Prostate gland (tissue), 2 donors: ENCODE data around the gene ZNF532. TPM values are rescaled to one million over a fixed set of nuclear protein-coding genes. Genes with fewer than 3 reads are reported as not detected.
A peak's percentile ranks its signal among the peaks of the same experiment; 100 is the strongest.

Source experiments
- DNase-seq: peaks from one replicate; pipeline ENCODE4 v3.0.0-alpha.2; 2019; ENCODE audit warnings: low spot score
- H3K27ac ChIP-seq, 2 donors: fragments of 200-600 bp; sonication (generic); 2 replicates each; pipeline ENCODE4 v1.5.1; 2017 to 2019
- H3K27me3 ChIP-seq: fragments of 200-600 bp; sonication (generic); replicated peaks from 2 replicates; pipeline ENCODE4 v1.5.1; 2019; ENCODE audit not compliant: insufficient read depth
- H3K36me3 ChIP-seq, 2 donors: fragments of 200-600 bp; sonication (generic); 1 replicate in 1 of 2; 2 replicates in 1 of 2; pipeline versions ENCODE4 v1.5.1 to v1.8.1; 2017 to 2019
- H3K4me1 ChIP-seq: fragments of 200-600 bp; sonication (generic); replicated peaks from 2 replicates; pipeline ENCODE4 v1.5.1; 2019
- H3K4me3 ChIP-seq, 2 donors: fragments of 200-600 bp; sonication (generic); 2 replicates each; pipeline ENCODE4 v1.5.1; 2017 to 2019
- H3K9me3 ChIP-seq: fragments of 200-600 bp; sonication (generic); 2 replicates; pipeline ENCODE4 v1.5.1; 2017
- POLR2A ChIP-seq: fragments of 450-650 bp; IDR thresholded peaks from one replicate; pipeline ENCODE4 v1.6.1; 2016; ENCODE audit warnings: antibody characterized with exemption, mild to moderate bottlenecking
- POLR2AphosphoS5 ChIP-seq: sonication (generic); formaldehyde crosslinking; IDR thresholded peaks from one replicate; pipeline ENCODE4 v1.6.1; 2017; ENCODE audit warnings: antibody characterized with exemption
- WGBS: methylation state at CpG from one replicate; pipeline ENCODE4 v1.1.5; 2018; 5-methylcytosine and 5-hydroxymethylcytosine counted together
- intact Hi-C: fragments of 100-400 bp; cut with DNase I; formaldehyde crosslinking; loops from one replicate; pipeline ENCODE4 v1.14.2; 2022
- total RNA-seq, 2 donors: library from RNA; depleted of rRNA; stranded (reverse); fragments of >200 nt; gene quantifications; one replicate each; pipeline ENCODE4 v1.1.0, GENCODE V29; 2016
- TF ChIP-seq, protein P1 (sequence below), 4 experiments: fragments of 200-600 bp in 2 of 4; fragments of 450-650 bp in 2 of 4; sonication (generic) in 2 of 4; IDR thresholded peaks; 1 replicate in 3 of 4; 2 replicates in 1 of 4; pipeline ENCODE4 v1.5.1; 2016 to 2019; ENCODE audit warnings: antibody characterized with exemption in 4 of 4, mild to moderate bottlenecking in 2 of 4, moderate library complexity in 2 of 4

Gene ZNF532
- total RNA-seq, 2 donors from 2014 or later: 231 to 299 TPM

DNA sequence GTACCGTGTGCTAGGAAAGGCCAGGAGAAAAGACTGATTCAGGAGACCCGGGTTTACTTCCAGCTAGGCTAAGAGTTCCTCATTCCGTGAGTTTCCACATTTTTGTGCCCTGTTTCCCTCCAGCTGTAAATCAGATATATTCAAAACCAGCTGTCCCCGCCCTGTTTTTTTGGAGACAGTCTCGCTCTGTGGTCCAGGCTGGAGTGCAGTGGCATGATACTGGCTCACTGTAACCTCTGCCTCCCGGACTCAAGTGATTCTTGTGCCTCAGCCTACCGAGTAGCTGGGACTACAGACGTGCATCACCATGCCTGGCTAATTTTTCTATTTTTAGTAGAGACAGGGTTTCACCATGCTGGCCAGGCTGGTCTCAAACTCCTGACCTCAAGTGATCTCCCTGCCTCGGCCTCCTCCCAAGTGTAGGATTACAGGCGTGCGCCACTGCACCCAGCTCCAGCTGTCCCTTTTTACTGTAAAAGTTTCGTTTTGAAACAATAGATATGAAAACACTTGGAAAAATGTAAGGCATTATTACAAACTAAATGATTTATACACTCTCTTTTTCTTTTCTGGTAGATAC is 162.2 kb downstream of the ZNF532 start:
- H3K27ac ChIP-seq: peak overlapping the region; percentile 69 to 83
- WGBS: 65% methylated on average over 12 of the region's 12 CpGs
- intact Hi-C loops: no loop called here
- no peaks in the 10 kb centered on the region for H3K36me3 ChIP-seq
- H3K4me1 ChIP-seq: peaks cover 9% of the 10 kb centered on the region
- DNase-seq: no peak
- H3K9me3 ChIP-seq: no peaks in the 10 kb centered on the region
- TF ChIP-seq, protein P1, sequence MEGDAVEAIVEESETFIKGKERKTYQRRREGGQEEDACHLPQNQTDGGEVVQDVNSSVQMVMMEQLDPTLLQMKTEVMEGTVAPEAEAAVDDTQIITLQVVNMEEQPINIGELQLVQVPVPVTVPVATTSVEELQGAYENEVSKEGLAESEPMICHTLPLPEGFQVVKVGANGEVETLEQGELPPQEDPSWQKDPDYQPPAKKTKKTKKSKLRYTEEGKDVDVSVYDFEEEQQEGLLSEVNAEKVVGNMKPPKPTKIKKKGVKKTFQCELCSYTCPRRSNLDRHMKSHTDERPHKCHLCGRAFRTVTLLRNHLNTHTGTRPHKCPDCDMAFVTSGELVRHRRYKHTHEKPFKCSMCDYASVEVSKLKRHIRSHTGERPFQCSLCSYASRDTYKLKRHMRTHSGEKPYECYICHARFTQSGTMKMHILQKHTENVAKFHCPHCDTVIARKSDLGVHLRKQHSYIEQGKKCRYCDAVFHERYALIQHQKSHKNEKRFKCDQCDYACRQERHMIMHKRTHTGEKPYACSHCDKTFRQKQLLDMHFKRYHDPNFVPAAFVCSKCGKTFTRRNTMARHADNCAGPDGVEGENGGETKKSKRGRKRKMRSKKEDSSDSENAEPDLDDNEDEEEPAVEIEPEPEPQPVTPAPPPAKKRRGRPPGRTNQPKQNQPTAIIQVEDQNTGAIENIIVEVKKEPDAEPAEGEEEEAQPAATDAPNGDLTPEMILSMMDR (IDR thresholded peaks at IDR 0.05): no peak
- TF ChIP-seq POLR2A (no peak), POLR2AphosphoS5 (no peak)
- no peak overlapping the region for H3K4me3 ChIP-seq
- H3K27me3 ChIP-seq: no peaks in the 10 kb centered on the region

DNA sequence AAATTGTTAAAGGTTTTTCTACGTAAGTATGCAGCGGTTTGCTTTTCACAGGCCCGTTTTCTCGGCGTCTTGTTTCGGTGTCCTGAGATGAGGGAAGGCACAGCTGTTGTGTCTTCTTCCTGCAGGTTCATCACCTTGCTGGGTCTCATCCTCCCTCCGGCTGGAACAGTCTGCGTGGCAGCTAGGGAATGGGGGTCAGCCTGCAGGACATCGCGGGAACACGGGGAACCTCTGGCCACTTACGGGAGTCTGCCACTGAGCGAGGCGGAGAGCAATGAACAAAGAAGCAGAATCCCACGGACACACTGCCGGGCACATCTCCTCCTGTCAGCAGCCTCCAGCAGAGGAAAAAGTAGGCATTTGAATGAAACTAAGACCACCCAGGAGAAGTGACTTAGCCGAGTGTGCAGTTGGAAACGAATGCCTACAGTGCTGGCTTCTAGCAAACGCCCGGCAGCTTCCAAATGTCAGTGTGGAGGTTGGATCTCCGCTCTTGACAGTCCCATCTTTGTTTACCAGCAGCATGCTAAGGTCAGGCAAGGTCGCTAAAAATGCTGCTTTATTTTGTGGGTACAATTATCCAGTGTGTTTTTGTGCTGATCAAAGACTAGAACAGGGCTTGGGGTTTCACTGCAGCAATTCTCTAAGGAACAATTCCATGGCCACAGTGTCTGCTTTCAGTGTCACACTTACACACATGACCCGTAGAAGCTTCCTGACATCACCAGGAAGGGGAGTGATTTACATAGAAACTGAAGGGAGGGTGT is 165.2 kb downstream of the ZNF532 start:
- no peak overlapping the region for H3K27ac ChIP-seq
- H3K36me3 ChIP-seq: no peaks in the 10 kb centered on the region
- no peak overlapping the region for H3K4me3 ChIP-seq
- no peak for DNase-seq
- 81% methylated on average over 23 of the region's 23 CpGs for WGBS
- H3K27me3 ChIP-seq: no peaks in the 10 kb centered on the region
- TF ChIP-seq POLR2A: no peak
- TF ChIP-seq, protein P1 (IDR thresholded peaks at IDR 0.05): no peak
- no peak for TF ChIP-seq POLR2AphosphoS5
- H3K9me3 ChIP-seq: no peaks in the 10 kb centered on the region
- intact Hi-C loops: no loop called here
- peaks cover 9% of the 10 kb centered on the region for H3K4me1 ChIP-seq

DNA sequence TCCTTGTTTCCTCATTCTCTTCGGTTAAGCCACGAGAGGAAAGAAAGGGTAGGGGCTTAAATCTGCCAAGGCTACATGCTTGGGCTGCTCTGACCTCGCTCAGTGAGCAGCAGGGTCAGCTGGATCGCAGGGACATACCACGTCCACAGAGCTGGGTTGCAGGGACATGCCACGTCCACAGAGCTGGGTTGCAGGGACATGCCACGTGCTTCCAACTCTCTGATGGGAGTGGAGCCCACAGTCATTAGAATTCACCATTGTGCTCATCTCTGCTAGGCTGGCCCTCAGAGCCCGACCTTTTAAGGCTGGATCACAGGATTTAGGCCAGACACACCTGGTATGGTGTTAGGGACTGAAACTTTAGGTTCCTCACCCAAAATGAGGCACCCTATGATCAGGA is 167.6 kb downstream of the ZNF532 start:
- H3K4me3 ChIP-seq: no peak overlapping the region
- TF ChIP-seq POLR2AphosphoS5 (no peak), POLR2A (no peak)
- TF ChIP-seq, protein P1 (IDR thresholded peaks at IDR 0.05): no peak
- no peaks in the 10 kb centered on the region for H3K27me3 ChIP-seq
- intact Hi-C loops: no loop called here
- H3K36me3 ChIP-seq: no peaks in the 10 kb centered on the region
- WGBS: 97% methylated on average over 8 of the region's 8 CpGs
- no peaks in the 10 kb centered on the region for H3K9me3 ChIP-seq
- no peak for DNase-seq
- no peak overlapping the region for H3K27ac ChIP-seq
- H3K4me1 ChIP-seq: peaks cover 3% of the 10 kb centered on the region

DNA sequence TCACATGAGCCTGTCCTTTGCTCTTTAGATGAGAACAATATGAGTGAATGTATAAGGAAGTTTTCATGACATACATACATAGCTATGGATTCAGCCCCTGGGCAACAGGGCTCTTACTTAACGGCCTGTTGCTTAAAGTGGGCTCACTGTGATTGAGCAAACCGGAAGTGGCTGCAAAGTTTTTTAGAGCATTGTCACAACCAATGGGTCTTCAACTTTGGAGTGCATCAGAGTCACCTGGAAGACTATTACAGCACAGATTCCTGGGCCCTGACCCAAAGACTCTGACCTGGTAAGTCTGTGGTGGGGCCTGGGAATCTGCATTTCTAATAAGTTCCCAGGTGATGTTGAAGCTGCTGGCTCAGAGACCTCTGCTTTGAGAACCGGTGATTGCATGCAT is 168.7 kb downstream of the ZNF532 start:
- H3K9me3 ChIP-seq: no peaks in the 10 kb centered on the region
- H3K27me3 ChIP-seq: no peaks in the 10 kb centered on the region
- no peak for DNase-seq
- intact Hi-C loops: no loop called here
- WGBS: 89% methylated on average over 3 of the region's 3 CpGs
- H3K4me1 ChIP-seq: no peaks in the 10 kb centered on the region
- no peak overlapping the region for H3K4me3 ChIP-seq
- no peaks in the 10 kb centered on the region for H3K36me3 ChIP-seq
- no peak overlapping the region for H3K27ac ChIP-seq
- no peak for TF ChIP-seq POLR2AphosphoS5

DNA sequence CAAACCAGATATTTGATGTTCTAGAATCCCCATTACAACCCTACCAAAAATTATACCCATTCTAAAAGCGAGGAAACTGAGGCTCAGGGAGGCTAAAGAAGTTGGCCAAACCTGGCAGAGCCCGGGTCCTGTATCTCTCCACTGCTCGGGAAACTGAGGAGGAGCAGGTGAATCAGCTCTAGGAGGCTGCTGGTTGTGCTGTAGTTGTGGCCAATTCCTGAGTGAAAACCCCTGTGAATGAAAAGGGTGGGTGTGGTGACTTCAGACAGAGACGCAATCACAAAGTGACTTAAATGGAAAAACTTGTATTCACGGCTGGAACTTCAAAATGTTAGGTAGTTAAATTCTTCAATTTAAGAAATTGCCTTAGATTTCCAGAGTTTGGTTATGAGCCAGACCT is 169.3 kb downstream of the ZNF532 start:
- no peak for TF ChIP-seq POLR2AphosphoS5
- TF ChIP-seq, protein P1 (IDR thresholded peaks at IDR 0.05): no peak
- TF ChIP-seq POLR2A: no peak
- H3K9me3 ChIP-seq: no peaks in the 10 kb centered on the region
- 83% methylated on average over 5 of the region's 5 CpGs for WGBS
- H3K27me3 ChIP-seq: no peaks in the 10 kb centered on the region
- DNase-seq: no peak
- no peak overlapping the region for H3K4me3 ChIP-seq
- no peaks in the 10 kb centered on the region for H3K36me3 ChIP-seq
- H3K4me1 ChIP-seq: no peaks in the 10 kb centered on the region
- intact Hi-C loops: no loop called here
- no peak overlapping the region for H3K27ac ChIP-seq
